RPMI8226 (cell line): Measurements from ENCODE around the gene MRLN.
"Not testable (repeated sequence)": the region's sequence is repeated elsewhere in the genome, so short reads cannot be mapped to it uniquely, and the experiment has no call there.

ENCODE experiments used
- DNase-seq: peaks from one replicate; pipeline ENCODE4 v3.0.0-alpha.2; 2015

The MRLN gene

DNA sequence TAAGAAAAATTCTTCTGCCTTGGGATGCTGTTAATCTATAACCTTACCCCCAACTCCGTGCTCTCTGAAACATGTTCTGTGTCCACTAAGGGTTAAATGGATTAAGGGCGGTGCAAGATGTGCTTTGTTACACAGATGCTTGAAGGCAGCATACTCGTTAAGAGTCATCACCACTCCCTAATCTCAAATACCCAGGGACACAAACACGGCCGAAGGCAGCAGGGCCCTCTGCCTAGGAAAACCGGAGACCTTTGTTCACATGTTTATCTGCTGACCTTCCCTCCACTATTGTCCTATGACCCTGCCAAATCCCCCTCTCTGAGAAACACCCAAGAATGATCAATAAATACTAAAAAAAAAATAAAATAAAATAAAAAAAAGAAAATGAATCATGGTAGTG, 8.5 kb downstream of the MRLN start:
- DNase-seq: not testable (repeated sequence)

DNA sequence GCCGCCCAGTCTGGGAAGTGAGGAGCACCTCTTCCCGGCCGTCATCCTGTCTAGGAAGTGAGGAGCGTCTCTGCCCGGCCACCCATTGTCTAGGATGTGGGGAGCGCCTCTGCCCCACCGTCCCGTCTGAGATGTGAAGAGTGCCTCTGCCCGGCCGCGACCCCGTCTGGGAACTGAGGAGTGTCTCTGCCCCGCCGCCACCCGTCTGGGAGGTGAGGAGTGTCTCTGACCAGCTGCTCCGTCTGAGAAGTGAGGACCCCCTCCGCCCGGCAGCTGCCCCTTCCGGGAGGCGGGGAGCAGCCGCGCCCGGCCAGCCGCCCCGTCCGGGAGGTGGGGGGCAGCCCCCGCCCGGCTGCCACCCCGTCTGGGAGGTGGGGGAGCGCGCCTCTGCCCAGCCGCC, 9.1 kb downstream of the MRLN start:
- DNase-seq: not testable (repeated sequence)

- DNase-seq: no peak
These were observed 11.7 kb downstream of the MRLN start for GRCh38 chr10:59741583-59741982.

DNA sequence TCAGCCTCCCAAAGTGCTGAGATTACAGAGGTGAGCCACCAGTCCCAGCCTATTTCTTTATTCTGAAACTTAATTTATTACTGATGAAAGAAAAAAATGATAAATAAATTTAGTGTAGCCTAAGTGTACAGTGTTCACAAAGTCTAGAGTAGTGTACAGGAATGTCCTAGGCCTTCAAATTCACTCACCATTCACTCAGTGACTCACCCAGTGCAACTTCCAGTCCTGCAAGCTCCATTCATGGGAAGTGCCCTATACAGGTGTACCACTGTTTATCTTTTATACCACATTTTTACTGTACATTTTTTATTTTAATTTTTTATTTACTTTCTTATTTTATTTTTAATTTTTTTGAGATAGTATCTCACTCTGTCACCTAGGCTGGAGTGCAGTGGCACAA, 12.2 kb downstream of the MRLN start:
- DNase-seq: no peak

DNA sequence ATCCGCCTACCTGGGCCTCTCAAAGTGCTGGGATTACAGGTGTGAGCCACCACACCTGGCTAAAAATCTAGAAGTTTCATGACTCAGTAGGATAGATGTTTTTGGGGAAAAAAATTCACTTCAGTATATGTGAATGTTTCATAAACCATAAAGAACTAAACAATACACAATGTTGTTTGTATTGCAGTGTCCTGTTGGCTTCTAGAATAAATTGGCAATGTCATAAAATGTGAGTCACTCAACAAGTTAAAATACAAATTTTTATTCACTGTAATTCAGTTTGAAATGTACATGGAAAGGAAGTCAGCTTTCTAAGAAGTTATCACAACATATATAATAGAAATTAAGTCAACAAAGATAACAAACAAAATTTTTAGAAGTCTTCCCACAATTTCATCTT, 16.5 kb downstream of the MRLN start:
- no peak for DNase-seq

GRCh38 chr10:59735296-59735695, 18.0 kb downstream of the MRLN start:
- no peak for DNase-seq

DNA sequence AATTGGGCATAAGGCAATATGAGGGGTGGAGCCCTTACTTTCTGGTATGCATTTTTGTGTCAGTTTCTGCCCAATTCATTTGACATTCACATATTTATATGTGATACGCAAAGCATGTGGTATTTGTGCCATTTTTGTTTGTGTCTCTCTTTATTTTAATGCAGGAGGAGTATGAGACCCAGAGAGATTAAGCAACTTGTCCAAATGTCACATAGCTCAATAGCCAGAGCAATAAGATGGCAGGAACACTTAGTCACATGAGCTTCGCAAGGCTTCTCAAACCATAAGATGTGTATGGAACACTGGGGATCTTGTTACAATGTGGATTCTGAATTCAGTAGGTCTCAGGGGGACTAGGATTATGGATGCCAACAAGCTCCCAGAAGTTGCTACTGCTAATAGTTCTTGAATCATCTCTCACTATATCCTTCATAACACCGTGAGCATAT, 19.2 kb downstream of the MRLN start:
- DNase-seq: no peak

DNA sequence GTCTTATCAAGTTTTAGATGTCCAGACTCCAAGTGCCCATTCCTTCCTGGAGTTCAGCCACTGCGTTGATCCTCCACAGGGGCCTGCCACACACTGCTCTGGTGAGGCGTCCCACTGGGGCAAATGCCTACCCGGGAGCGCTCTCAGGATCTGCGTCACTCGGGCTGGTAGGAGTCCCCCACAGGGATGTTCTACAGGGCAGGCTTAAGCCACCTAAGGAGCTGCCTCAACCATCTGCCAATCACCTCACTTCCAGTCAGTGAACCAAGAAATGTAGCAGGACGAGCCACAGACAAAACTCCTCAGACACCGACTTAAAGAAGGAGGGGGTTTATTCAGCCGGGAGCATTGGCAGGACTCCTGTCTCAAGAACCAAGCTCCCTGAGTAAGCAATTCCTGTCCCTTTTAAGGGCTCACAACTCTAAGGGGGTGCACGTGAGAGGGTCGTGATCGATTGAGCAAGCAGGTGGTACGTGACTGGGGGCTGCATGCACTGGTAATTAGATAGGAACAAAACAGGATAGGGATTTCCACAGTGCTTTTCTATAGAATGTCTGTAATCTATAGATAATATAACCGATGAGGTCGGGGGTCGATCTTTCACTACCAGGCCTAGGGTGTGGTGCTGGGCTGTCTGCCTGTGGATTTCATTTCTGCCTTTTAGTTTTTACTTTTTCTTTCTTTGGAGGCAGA, 19.8 kb downstream of the MRLN start:
- DNase-seq: not testable (repeated sequence)

- not testable (repeated sequence) for DNase-seq
These were observed 20.4 kb downstream of the MRLN start for GRCh38 chr10:59732849-59733248.

- DNase-seq: not testable (repeated sequence)
These were observed 24.1 kb downstream of the MRLN start for GRCh38 chr10:59729167-59729566.

- no peak for DNase-seq
These were observed 28.9 kb downstream of the MRLN start for GRCh38 chr10:59724098-59724938.

- no peak for DNase-seq
These were observed 32.9 kb downstream of the MRLN start for GRCh38 chr10:59720377-59720776.

DNA sequence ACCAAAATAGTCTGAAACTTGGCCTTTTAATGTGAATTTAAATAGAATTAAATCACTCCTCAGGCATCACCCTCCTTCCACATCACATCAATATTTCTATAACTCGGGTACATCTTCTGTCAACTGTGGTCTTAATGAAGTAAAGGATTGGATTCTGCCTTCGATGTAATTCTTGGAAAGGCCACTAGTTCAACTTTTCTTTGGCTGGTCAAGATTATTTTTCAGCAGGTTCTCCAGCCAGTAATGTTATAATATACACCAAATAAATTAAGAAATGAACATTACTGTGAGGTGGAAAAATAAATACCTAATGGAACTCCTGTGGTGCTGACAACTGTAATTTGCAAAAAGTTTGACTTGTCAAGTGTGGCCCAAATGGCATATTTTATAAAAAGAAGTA, 33.9 kb downstream of the MRLN start:
- DNase-seq: no peak

- DNase-seq: no peak
These were observed 35.0 kb downstream of the MRLN start for GRCh38 chr10:59718257-59718656.

DNA sequence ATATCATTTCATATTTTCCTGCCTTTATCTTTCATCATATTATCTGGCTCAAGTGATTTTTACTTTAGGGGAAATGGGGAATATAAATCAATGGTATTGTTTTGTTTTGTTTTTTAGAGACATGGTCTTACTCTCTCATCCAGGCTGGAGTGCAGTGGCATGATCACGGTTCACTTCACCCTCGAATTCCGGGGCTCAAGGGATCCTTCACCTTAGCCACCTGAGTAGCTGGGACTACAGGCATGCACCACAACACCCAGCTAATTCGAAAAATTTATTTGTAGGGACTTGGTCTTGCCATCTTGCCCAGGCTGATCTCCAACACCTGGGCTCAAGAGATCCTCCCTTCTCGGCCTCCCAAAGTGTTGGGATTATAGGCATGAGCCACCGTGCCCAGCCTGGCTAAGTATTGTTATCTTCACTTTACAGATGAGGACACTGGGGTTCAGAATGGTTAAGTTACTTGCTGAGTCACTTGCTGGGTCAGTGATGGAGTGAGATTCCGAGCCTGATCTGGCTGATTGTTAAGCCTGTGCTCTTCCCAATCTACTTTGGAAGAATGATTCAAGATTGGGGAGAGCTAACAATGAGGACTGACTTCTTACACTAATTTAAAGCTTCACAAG, 39.9 kb downstream of the MRLN start:
- DNase-seq: no peak

- DNase-seq: no peak
These were observed 41.3 kb downstream of the MRLN start for GRCh38 chr10:59711871-59712494.

DNA sequence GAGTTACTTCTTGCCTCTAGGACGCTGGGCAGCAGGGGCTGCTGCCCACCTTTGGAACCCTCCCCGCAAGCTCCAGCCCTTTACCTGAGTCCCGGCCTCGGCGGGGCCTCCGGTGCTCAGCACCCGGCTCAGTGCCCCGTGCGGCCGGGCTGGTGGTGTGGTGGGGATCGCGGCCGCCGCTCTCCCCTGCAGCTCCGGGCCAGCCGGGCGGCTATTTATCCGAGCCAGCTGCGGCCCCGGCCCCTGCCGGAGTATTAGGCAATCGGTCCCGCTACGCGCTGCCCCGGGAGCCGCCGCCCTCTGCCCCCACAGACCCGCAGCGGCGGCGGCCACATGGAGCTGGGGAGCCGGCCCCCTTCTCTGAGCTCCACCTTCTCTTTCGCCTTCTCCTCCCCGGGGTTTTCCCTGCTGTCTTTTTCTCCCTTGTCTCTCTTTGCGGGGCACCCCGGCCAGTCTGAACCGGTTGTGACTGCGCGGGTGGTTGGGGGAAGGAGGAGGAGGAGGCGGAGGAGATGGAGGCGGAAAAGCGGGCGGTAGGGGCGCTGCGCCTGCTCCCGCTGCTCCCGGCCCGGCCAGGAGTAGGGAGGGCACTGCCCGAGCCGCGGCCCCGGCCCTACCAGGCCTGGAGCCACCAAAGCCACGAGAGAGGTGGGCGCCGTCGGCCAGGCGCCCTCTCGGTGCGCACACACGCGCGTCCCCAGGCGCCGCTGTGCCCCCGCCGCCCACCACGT, 43.7 kb downstream of the MRLN start, which contains the start of gene SLC16A9:
Gene SLC16A9 (minus strand): TSS at position 456 of the 731 bp plus-strand sequence. CDS start 25,559 bp downstream, outside the sequence.
- peak; percentile 25 for DNase-seq

GRCh38 chr10:59708816-59709394, 44.4 kb downstream of the MRLN start:
- peak; percentile 2 for DNase-seq

DNA sequence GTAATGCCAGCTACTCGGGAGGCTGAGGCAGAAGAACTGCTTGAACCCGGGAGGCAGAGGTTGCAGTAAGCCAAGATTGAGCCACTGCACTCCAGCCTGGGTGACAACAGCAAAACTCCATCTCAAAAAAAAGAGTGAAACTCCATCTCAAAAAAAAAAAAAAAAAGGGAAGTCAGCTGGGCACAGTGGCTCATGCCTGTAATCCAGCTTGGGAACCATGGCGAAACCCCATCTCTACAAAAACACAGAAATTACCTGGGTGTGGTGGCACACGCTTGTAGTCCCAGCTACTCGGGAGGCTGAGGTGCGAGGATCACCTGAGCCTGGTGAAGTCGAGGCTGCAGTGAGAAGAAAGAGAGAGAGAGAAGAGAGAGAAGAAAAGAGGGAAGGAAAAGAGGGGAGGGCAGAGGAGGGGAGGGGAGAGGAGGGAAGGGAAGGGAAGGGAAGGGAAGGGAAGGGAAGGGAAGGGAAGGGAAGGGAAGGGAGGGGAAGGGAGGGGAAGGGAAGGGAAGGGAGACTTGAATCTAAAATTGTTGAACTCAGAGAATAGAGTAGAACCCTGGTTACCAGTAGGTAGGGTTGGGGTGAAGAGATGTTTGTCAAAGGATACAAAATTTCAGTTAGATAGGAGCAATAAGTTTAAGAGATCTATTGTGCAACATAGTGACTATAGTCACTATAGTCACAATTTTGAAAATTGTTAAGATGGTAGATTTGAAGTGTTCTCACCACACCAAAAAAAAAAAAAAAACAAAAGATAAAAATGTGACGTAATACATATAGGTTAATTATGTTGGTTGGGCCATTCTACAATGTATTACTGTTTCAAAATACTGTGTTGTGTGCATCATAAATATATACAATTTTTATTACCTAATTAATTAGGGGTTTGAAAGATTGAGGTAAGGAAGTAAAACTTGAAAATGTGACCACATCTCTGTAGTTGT, 46.1 kb downstream of the MRLN start:
- no peak for DNase-seq

DNA sequence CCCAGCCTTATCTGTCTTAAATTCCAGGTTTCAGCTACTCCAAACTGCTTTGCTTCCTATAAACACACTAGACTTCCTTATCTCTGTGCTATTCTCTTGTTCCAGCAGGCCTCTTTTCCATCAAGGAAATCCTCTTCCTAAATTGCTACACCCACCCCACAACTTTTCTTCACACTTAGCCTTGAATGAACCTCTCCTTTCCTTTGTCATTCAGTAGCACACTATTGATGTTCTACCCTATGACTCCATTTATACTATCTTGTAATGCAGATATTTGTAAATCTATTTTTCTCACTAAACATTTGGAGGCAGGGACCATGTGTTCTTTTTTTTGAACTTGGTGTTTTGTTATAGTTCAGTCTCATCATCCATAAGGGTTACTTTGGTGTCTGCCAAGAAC, 47.3 kb downstream of the MRLN start:
- no peak for DNase-seq

DNA sequence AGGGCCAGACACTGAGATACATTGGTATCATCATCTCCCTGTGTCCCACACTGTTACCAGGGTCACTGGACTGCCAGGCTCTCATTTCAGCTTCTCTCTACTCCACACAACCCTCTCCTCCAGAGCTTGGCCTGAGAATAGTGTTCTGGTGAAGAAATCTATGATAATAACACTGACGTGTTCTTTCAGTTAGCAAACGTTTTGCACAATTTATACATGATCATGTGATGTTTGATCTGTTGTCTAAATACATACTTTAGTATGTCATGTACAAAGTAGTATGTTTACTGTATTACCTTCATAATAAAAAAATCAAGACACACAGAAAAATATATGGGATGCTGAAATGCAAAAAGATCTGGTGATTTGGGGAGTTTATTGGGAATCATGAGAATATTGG, 48.6 kb downstream of the MRLN start:
- no peak for DNase-seq
